NCI-H460 (cell line): Measurements from ENCODE around the gene JPH2. TPM values are rescaled to one million over a fixed set of nuclear protein-coding genes. Genes with fewer than 3 reads are reported as not detected.
"Not testable (repeated sequence)": the region's sequence is repeated elsewhere in the genome, so short reads cannot be mapped to it uniquely, and the experiment has no call there.

Experiments used
- DNase-seq: peaks from one replicate; pipeline ENCODE4 v3.0.0-alpha.2; 2016; ENCODE audit warnings: low read depth; ENCODE audit errors: extremely low read depth
- total RNA-seq: library from RNA; depleted of rRNA; stranded (reverse); fragments of >200 nt; shearing (Covaris generic); gene quantifications from 2 replicates; pipeline ENCODE4 v1.2.3, GENCODE V29; 2014

JPH2 gene
- total RNA-seq, 1 experiment from 2014 or later: 1.4 TPM

DNA sequence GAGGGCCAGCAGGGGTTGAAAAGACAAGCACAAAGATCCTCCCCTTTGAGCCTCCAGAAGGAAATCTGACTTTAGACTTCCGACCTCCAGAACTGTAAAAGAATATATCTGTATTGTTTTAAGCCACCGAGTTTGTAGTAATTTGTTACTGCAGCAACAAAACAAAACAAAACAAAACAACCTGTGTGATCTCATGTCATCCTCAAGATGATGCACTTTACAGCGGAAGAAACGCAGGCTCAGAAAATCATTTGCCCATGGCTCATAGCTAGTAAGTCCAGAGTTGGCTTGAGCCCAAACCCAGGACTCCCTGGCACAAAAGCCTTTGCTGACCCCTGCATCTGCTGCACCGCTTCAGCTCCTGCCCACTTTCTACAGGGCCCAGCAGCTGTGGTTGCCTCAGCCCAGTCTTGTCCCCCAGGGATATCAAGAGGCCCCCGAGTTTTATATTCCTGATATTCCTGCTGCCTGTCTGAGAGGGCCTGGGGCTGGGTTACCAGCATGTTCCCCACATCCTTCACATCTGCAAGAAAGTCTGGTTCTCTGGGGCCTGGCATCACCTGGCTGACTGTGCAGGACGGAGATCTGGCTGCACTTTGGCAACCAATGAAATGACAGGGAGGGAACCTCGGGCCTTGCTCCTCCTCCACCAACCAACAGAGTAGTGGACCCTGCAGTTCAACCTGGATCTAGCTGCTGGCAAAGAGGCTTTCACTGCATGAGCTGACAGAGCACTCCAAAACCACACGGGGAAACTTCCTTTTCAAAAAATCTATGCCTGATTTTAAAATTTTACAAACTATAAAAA is 56.9 kb downstream of the JPH2 start:
- no peak for DNase-seq

DNA sequence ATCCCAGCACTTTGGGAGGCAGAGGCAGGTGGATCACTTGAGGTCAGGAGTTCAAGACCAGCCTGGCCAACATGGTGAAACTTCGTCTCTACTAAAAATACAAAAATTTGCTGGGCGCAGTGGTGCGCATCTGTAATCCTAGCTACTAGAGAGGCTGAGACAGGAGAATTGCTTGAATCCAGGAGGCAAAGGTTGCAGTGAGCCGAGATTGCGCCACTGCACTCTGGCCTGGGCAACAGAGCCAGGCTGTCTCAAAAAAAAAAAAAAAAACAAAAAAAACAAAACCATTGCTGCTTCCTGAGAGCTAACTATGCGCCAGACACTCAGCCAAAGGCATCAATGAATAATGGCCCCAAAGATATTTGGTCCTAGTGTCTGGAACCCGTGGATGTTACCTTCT is 57.7 kb downstream of the JPH2 start:
- not testable (repeated sequence) for DNase-seq

DNA sequence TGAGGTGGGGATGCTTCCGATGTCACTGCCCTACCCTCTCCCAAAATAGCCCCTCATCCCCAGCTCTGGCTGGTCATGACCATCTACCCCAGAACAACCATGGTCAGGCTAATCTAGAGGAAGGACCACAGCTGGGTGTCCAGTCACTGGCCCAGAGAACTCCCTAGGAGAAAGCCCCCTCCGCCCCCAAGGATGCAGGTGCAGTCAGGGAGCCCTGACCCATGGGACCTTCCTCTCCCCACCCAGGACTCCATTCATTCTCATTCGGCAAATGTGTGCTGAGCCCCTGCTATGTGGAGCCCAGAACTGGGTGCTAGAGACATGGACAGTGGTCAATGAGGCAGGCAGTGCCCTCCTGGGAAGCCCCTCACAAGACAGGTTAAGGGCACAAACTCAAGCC is 60.5 kb downstream of the JPH2 start:
- no peak for DNase-seq

DNA sequence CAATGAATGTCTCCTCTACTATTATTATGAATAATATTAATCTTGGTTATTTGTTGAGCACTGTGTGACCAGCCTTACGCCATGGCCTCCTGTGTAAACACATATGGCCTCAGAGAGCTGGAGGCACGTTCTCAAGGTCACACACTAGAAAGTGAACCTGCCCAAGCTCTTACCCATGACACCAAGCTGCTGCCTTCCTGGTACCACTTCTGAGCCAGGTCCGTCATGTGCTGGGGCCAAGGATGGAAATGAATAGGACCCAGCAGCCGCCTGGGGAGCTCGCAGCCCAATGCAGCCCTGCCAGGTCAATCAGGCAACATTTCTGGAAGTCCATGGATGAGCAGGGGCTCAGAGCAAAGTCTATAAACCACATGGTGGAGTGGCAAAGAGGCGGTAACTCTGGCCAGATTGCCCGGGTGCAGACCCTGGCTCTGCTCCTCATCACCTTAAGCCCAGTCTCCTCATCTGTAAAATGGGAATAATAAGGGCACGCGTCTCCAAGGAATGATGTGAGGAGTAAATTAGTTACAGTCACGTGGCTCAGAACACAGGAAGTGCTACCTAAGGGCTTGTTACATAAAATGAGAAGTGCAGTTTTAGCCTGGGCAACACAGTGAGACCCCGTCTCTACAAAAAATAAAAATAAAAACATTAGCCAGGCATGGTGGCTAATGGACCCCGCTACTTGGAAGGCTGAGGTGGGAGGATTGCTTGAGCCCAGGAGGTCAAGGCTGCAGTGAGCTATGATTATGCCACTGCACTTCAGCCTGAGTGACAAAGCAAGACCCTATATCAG is 61.5 kb downstream of the JPH2 start:
- no peak for DNase-seq

DNA sequence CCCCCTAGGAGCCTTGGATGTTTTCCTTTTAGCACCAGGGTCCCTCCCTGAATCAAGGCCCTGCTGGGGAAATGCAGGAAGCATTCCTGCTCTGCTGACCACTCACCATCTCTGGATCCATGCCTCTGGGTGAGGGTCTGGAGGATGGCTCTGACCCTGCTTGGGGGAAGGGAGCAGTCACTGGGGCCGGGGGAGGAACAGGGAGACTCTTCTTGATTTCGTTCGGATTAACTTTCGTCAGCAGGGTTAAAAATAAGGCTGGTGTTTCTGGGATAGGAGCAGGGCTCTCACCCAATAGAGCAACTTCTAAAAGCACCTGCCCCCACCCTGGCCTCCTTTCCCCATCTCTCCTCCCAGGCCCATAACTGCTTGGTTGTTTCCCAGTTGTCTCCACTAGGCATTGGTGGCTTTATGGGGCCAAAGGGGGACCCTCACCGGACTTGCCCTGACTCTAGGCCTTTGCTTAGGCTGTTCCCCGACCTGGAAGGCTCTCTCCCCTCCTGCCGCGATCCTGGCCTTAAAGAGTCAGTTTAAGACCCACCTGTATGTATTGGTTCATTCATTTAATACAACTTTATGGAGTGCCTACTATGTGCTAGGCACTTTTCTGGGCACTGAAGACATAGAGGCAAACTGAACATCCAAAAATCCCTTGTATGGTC is 63.0 kb downstream of the JPH2 start:
- DNase-seq: no peak

DNA sequence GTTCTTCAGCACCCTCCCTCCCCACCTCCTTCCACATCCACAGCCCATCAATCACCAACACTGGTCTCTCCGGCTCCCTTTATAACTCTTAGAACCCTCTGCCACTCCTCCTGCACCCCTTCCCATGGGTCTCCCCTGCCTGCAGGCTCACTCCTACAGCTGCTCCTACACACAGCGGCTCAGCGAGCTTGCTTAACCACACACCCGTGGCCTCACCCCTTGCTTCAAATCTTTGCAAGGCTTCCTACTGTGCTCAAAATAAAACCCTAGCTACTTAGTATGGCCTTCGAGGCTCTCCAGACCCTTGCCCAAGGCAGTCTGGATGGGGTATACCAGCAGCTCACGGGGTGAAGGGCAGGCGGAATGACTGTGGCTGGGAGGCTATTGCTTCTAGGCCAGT is 63.7 kb downstream of the JPH2 start:
- DNase-seq: no peak

DNA sequence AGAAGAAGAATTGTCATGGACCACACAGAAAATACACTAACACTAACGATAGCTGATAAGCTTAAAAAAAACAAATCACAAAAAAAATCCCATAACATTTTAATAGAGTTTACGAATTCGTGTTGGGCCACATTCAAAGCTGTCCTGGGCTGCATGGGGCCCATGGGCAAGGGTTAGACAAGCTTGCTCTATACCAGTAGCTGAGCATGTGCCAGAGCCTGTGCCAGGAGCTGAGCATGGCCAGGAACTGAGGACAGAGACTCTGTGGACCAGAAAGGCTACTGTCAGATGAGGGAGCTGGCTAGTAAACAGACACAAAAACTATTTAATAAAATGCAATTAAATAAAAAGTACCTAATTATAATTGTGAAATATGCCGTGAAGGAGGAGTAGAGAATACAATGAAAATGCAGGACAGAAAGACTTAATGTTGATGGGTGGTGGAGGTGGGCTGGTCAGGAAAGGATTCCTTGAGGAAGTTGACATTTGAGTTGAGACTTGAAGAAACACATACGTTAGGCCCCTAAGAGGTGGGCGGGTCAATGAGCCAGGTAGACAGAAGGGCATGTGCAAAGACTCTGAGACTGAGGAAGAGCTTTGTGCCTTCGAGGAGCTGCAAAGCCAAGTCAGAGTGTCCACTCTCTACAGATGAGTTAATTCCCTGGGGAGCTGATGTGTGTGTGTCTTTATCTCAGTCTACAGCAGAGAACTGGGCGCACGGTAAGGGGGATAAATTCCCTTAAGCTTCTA is 66.1 kb downstream of the JPH2 start:
- DNase-seq: no peak

DNA sequence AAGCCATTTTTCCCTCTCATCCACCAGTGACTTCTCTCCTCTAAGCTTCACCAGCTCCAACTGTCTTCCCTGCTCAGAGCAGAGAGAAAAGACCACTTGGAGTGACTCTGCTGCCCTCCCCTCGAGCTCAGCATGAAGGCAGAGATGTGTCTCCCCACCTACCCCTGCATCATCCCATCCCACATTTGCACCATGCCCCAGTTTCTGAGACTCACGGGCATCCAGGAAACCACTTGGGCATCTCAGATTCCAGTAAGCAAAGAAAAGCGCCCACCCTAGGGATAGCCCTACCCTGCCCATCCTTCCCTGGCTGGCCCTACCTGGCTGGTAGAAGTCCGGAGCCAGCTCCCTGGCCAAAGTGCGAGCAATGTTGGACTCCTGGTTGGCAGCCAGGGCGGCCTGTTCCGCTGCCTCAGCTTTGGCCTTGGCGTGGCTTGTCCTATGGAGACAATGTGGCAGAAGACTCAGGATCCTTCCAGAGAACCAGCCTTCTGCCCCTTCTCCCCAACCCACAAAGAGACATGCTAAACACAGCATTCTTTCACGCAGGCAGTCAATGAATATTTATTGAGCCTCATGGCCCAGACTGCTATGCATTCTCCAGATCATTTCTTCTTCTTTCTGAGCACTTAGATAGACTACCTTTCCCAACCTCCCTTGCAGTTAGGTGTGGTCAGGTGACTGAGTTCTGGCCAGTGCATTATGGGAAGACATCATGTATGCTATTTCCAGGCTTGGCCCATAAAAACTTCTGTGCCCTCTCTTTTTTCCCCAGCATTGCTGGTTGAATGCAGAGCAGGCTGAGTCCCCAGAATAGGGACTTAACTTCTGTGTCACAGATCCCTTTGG is 68.6 kb downstream of the JPH2 start:
- DNase-seq: no peak

DNA sequence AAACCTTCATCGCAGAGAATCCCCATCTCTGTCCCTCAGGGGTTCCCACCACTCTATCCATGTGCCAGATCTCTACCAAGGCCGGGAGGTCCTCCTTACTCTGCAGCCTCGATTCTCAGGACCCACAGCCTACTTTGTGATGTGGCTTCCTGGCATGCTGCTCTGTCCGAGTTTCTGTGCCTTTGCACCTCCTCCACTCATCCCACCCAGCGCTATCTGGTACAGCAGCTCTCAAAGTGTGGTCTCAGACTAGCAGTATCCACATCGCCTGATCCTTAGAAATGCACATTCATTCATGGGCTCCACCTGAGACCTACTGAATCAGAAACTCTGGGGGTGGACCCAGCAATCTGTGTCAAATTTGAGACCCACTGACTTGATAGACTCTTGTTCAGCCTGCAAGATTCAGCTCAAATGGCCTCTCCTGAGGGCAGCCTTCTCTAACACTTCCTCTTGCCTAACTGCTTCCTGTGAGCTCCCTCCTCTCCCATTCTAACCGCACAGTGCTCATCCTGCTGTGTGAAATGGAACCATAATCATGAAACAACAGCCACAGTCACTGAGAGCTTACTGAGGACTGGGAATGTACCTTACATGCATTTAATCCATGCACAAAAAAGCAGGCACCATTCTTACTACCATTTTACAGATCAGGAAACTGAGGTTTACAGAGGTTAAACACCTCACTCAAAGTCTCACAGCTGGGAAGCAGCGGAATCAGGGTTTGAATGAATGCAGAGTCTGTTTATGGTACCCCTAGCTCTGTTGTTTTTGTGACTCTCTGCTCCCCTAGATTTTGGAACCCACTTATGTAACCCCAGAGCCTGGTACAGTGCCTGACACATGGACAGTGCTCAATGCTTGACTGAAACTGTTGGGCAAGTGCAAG is 69.4 kb downstream of the JPH2 start:
- no peak for DNase-seq

DNA sequence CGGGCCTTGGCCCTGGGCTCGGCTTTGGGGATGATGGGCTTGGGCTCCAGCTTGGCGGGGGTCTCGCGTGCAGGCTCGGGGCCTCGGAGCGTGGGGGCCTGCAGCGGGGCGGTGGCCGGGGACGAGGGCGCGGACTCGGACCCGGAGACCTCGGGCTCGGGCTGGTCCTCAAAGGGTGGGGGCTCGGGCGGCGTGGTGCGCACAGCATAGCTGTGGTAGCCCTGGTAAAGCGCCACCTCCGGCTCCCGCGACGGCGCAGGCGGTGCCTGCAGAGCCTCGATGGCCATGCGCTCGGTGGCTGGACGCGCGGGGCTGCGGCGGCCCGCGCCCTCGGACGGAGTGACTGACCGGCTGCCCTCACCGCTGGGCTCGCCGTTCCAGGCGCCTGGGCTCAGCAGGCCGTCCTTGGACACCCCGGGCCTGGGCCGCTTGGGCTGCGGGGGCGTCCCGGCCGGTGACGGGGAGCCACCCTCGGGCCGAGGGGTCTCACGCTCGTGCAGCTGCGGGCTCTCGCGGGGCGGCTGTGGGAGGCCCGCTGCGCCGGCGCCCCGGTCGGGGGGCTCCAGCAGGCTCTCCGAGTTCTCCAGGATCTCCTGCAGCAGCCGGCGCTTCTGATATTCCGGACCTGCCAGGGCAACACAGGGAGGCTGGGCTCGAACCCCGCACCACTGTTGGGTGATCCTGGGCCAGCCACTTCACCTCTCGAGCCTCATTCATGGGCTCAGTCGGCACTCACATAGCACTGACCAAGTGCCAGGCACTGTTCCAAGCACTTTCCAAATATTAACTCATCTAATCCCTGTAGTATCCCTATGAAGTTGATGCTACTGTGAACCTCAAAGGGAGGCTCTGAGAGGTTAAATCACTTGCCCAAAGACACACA is 71.0 kb downstream of the JPH2 start:
- no peak for DNase-seq

DNA sequence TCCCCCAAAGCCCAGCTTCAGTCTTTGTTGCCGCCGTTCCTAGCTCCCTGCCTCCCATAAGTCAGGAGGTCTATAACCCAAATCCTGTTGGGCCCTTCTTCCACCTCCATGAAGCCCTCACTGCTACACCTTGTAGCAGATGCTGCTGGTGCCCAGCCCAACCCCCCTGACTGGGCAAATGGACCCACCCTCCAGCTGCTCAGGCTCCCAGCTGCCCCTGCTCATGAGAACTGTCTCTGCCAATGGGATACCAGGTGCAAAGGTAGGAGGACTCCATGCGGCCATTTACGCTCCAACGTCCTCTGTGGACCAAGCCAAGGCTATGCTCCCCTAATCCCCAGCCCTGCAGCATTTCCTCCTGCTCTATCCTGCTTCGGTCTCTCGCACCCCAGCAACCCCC is 71.8 kb downstream of the JPH2 start:
- no peak for DNase-seq

DNA sequence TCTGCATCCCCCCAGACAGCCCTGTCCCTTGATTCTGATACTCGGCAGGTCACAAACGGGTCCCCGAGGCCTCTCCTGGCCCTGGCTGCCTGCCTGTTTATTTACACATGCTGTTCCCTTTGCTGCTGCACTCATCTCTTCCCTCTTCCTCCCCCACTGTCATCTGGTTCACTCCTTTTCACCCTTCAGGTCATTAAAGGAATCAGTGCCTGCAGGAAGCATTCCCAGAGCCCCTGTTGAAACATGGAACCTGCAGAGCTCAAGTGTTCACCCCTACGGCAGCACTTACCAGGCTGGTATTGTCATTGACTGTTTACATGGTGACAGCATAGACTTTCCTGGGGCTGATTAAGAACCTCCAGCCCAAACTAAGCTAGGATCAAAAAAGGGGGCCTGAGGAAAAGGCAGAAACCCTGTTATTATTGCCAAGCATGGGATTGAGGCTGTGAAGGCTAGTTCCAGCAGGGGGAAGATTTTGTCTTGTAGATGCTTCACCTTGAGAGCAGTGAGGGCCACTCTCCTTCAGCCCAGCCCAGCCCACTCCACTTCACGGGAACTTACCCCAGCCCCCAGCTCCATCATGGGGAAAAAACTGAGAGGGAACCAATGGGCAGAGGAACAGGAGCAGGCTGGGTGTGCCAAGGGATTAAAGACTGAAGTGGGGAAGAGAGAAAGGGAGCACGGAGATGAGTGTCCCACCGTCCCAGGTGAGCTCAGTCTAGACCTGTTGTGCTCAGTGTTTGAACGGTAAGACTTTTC is 73.2 kb downstream of the JPH2 start:
- no peak for DNase-seq

DNA sequence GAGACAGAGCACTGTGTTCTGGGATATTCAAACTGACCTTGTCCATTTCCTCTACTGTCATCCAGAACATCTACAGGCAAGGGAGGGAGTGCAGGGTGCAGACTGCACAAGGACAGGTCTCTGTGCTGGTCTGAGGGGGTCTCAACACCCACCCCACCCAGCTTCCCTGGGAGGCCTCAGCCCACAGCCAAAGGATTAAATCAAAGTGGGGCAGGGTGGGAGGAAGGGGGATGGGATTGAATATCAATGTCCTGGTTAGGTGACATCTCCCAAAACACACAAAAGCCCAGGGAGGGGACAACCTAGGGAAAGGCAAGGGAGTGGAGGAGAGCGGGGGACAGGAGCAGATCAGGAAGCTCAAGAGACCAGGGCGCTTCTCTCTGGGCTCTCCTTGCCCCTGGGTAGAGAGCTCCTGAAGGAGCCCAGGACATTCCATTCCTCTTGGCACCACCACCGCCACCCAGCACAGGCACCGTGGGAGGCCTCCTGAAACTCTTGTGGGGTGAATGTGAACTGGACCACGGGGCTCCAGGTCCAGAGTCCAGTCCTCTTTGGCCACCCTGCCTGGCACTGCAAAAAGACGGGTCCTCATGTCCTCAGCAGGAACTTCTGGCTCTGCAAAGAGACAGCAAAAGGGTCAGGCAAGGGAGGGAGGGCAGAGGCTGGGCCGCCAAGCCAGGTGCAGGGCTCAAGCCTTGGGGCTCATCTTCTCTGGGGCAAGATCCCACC is 73.9 kb downstream of the JPH2 start:
- DNase-seq: no peak

DNA sequence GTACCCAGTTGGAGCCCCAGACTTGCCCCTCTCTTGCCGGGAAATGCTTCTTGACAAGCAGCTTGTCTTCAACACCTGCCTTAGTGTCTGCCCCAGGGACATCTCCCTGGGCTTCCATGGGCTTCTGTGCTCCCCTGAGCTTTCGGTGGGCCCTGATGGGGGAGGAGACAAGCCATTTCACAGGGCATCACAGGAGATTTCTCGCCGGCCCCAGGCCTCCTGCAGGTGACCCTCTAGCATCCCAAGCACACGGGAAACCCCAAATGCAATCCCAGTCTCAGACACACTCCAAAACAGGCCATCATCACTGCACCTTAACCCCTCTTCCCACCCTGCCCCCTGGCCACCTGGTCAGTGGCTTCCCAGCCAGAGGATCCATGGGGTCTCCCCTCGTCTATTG is 74.5 kb downstream of the JPH2 start:
- DNase-seq: no peak

DNA sequence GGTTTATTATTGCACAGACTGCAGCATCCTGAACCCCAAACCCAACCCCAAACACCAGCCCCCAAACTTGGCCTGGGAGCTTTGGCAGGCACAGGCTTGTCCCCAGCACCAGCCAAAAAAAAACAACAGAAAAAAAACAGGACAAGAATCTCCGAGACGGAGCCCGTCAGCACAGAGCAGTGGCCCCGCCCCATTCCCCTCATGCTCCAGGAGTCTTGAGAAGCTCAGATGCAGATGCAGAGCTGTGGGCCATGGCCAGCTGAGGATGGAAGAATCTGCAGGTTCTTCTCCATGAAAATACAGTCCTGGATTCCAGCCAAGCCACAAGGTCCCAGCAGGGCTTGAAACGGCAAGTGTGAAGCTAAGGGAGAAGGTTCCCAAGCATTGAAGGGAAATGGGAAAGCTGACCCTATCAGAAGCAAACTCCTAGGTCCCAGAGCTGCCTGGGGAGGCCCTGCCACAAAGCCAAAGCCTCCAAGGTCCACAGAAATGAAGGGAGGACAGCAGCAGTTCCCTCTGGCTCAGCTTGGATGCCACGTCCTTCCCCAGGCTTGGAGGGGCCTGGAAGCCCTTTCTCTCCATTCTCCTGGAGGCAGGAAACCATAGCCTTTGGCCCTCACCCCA is 75.2 kb downstream of the JPH2 start:
- DNase-seq: no peak
